K562 (cell line): Measurements from ENCODE around the gene KLK11. TPM values are rescaled to one million over a fixed set of nuclear protein-coding genes. Genes with fewer than 3 reads are reported as not detected.
A peak's percentile ranks its signal among the peaks of the same experiment; 100 is the strongest.

Experiments
- ATAC-seq: fragments of 200-7000 bp; cut with Tn5 transposase; 3 replicates; pipeline ENCODE4 v1.9.1; 2020; ENCODE audit warnings: moderate library complexity
- BruUV-seq: library from RNA; stranded (reverse); fragments of 400-500 nt; replicated peaks from 2 replicates; lab custom pipeline; 2021; lab: Mats Ljungman, UMichigan
- CTCF ChIA-PET: fragments of 300-600 bp; formaldehyde crosslinking; extraction: SDS; loops from one replicate; lab custom pipeline; 2021; ENCODE audit warnings: low intra/inter-chr PET ratio; lab: Yijun Ruan, JAX
- POLR2A ChIA-PET: fragments of 300-600, 350-650 bp; sonication (Branson Sonifier 250); formaldehyde crosslinking; extraction: SDS; loops from one replicate; lab custom pipeline; 2021; ENCODE audit warnings: antibody characterized with exemption, inconsistent platforms; lab: Yijun Ruan, JAX
- DNase-seq, 4 experiments: peaks; one replicate each; pipeline versions ENCODE4 v3.0.0 to v3.0.0-alpha.2; 2011 to 2018; ENCODE audit warnings: low spot score in 3 of 4, mixed read lengths in 3 of 4; ENCODE audit errors: extremely low read depth in 1 of 4
- FAIRE-seq: peaks from 2 replicates; lab custom pipeline; 2011; peaks lifted over from hg19 to GRCh38; lab: Jason Lieb, UNC
- H2AFZ ChIP-seq: 2 replicates; pipeline ENCODE4 v1.6.0; 2011; ENCODE audit warnings: low read depth, low read length, control low read depth, inconsistent platforms
- H3K27ac ChIP-seq: fragments of 200-600 bp; 3 replicates; pipeline ENCODE4 v1.8.0; 2011; ENCODE audit warnings: low read depth, mild to moderate bottlenecking, control low read depth, inconsistent platforms, low read length, moderate library complexity, mixed read lengths; ENCODE audit errors: extremely low read depth
- H3K27me3 ChIP-seq, 2 experiments: fragments of 300-600 bp in 1 of 2; 2 replicates in 1 of 2; 3 replicates in 1 of 2; pipeline versions ENCODE4 v1.6.0 to v1.8.0; 2011; ENCODE audit warnings: inconsistent platforms in 2 of 2, low read length in 2 of 2, mild to moderate bottlenecking in 1 of 2, mixed read lengths in 1 of 2, moderate library complexity in 1 of 2; ENCODE audit not compliant: control insufficient read depth in 2 of 2, insufficient read depth in 2 of 2
- H3K36me3 ChIP-seq: fragments of 300-600 bp; 3 replicates; pipeline ENCODE4 v1.8.0; 2011; ENCODE audit warnings: mild to moderate bottlenecking, low read length, inconsistent platforms; ENCODE audit not compliant: control insufficient read depth, insufficient read depth
- H3K4me1 ChIP-seq, 2 experiments: fragments of 200-600 bp in 1 of 2; replicated peaks in 1 of 2; 2 replicates in 1 of 2; 3 replicates in 1 of 2; pipeline versions ENCODE4 v1.5.1 to v1.8.0; 2011; ENCODE audit warnings: inconsistent platforms in 2 of 2, low read length in 2 of 2, mild to moderate bottlenecking in 1 of 2, mixed read lengths in 1 of 2, moderate library complexity in 1 of 2; ENCODE audit not compliant: control insufficient read depth in 2 of 2, insufficient read depth in 2 of 2
- H3K4me2 ChIP-seq: 2 replicates; pipeline ENCODE4 v1.6.1; 2011; ENCODE audit warnings: low read length, control low read depth, inconsistent platforms, mixed read lengths; ENCODE audit not compliant: insufficient read depth
- H3K4me3 ChIP-seq: fragments of 200-600 bp; sonication (generic), shearing (Covaris generic); 2 replicates; pipeline ENCODE4 v1.5.1; 2016; ENCODE audit warnings: control low read depth, inconsistent platforms
- H3K79me2 ChIP-seq: fragments of 200-600 bp; 3 replicates; pipeline ENCODE4 v1.8.0; 2011; ENCODE audit warnings: low read length, inconsistent platforms; ENCODE audit not compliant: control insufficient read depth, insufficient read depth
- H3K9ac ChIP-seq, 2 experiments: 2 replicates each; pipeline versions ENCODE4 v1.6.0 to v1.6.1; 2011; ENCODE audit warnings: low read depth in 2 of 2, low read length in 2 of 2, control low read depth in 1 of 2, inconsistent platforms in 1 of 2, mild to moderate bottlenecking in 1 of 2, mixed read lengths in 1 of 2; ENCODE audit not compliant: insufficient read depth in 1 of 2
- H3K9me1 ChIP-seq: one replicate; pipeline ENCODE4 v1.6.0; 2011; ENCODE audit warnings: inconsistent platforms, mild to moderate bottlenecking, low read length, moderate library complexity; ENCODE audit not compliant: control insufficient read depth, insufficient read depth
- H3K9me3 ChIP-seq: replicated peaks from 2 replicates; pipeline ENCODE4 v1.5.1; 2011; ENCODE audit warnings: low read depth, low read length, inconsistent platforms; ENCODE audit not compliant: control insufficient read depth, insufficient read depth
- H4K20me1 ChIP-seq: replicated peaks from 2 replicates; pipeline ENCODE4 v1.6.1; 2011; ENCODE audit warnings: low read length, inconsistent platforms, mixed read lengths; ENCODE audit not compliant: control insufficient read depth, insufficient read depth
- CTCF ChIP-seq, 3 experiments: IDR thresholded peaks in 2 of 3; conservative IDR thresholded peaks in 1 of 3; 2 replicates each; pipeline ENCODE4 v1.5.1; 2011 to 2012; ENCODE audit warnings: low read length in 3 of 3, mild to moderate bottlenecking in 3 of 3, control low read depth in 2 of 3, improper control_type of control experiment in 1 of 3, inconsistent platforms in 1 of 3, low read depth in 1 of 3, mixed read lengths in 1 of 3, moderate library complexity in 1 of 3; ENCODE audit not compliant: insufficient read depth in 2 of 3
- FOXK2 ChIP-seq, 2 experiments: fragments of 450-650 bp; IDR thresholded peaks in 1 of 2; conservative IDR thresholded peaks in 1 of 2; 2 replicates each; pipeline ENCODE4 v1.6.1; 2016; ENCODE audit warnings: low read depth in 2 of 2, mild to moderate bottlenecking in 1 of 2
- MGA ChIP-seq: fragments of 450-650 bp; IDR thresholded peaks from 2 replicates; pipeline ENCODE4 v1.6.1; 2016; ENCODE audit warnings: mild to moderate bottlenecking, moderate library complexity
- MYC ChIP-seq, 2 experiments: fragments of 250-450 bp in 1 of 2; sonication (Bioruptor Pico) in 1 of 2; IDR thresholded peaks; 2 replicates each; pipeline versions ENCODE4 v1.5.1 to v1.6.1; 2012 to 2021; ENCODE audit warnings: low read depth in 2 of 2, borderline replicate concordance in 1 of 2, improper control_type of control experiment in 1 of 2, low read length in 1 of 2, mild to moderate bottlenecking in 1 of 2, moderate library complexity in 1 of 2
- RAD21 ChIP-seq, 2 experiments: fragments of 250-450 bp in 1 of 2; fragments of 450-650 bp in 1 of 2; sonication (Bioruptor Pico) in 1 of 2; formaldehyde crosslinking in 1 of 2; IDR thresholded peaks in 1 of 2; conservative IDR thresholded peaks in 1 of 2; 2 replicates each; pipeline versions ENCODE4 v1.4.0 to v1.8.0; 2020 to 2022; ENCODE audit warnings: mild to moderate bottlenecking in 2 of 2, moderate library complexity in 1 of 2
- TARDBP ChIP-seq: fragments of 450-650 bp; IDR thresholded peaks from 2 replicates; pipeline ENCODE4 v1.6.1; 2016
- WGBS: fragments of 100-300 bp; shearing (Covaris generic); methylation state at CpG from one replicate; pipeline ENCODE4 v1.1.6; 2016; ENCODE audit warnings: low coverage, mixed read lengths; ENCODE audit not compliant: insufficient coverage; ENCODE audit errors: missing lambda C conversion rate; 5-methylcytosine and 5-hydroxymethylcytosine counted together
- in situ Hi-C: fragments of 300-500 bp; cut with MboI; formaldehyde crosslinking; loops from 4 replicates; pipeline ENCODE4 v1.15.0; 2018; ENCODE audit warnings: inconsistent platforms, mixed read lengths
- intact Hi-C: fragments of 100-400 bp; cut with micrococcal nuclease; formaldehyde crosslinking; loops from 2 replicates; pipeline ENCODE4 v1.14.2; 2022
- polyA plus RNA-seq, 8 experiments: library from polyadenylated mRNA; depleted of rRNA in 4 of 8; stranded (reverse) in 5 of 8; unstranded in 3 of 8; fragments of >200 nt; fragmentation: Nextera tagmentation in 2 of 8; fragmentation: Illumina TruSeq in 1 of 8; extraction: Ambion mirVana in 2 of 8; extraction: Trizol in 1 of 8; gene quantifications; 2 replicates each; pipeline versions ENCODE4 v1.2.1 to v1.2.3, GENCODE V29; 2011 to 2014; ENCODE audit warnings: inconsistent platforms in 1 of 8, missing spikeins in 1 of 8
- total RNA-seq, 7 experiments: library from RNA; depleted of rRNA in 6 of 7; stranded (reverse); fragments of >200 nt in 6 of 7; fragmentation: Illumina TruSeq in 2 of 7; extraction: Trizol in 2 of 7; gene quantifications; 2 replicates each; pipeline versions ENCODE4 v1.2.1 to v1.2.3, GENCODE V29; 2011 to 2021; ENCODE audit warnings: low replicate concordance in 1 of 7

The KLK11 gene
- total and polyA plus RNA-seq, 9 of the 15 experiments (the other 6 are each of a cell fraction or from before 2014, with no cell fraction given): not detected

GRCh38 chr19:51000981-51001380 is 25.4 kb downstream of the KLK11 start:
- ChIA-PET POLR2A (interaction anchor here (0.6 to 1.8 kb wide), 3 partner anchors 53 to 197 kb away, joined by 3 to 11 read pairs (median 3); no protein-coding TSS in a partner anchor), CTCF (no interaction called here)
- Histone ChIP-seq H4K20me1 (no peaks in the 10 kb centered on the region), H3K4me3 (no peak overlapping the region), H3K9me1 (no peaks in the 10 kb centered on the region), H3K4me2 (peak overlapping the region; percentile 29), H2AFZ (peak overlapping the region; percentile 97), H3K9me3 (no peaks in the 10 kb centered on the region), H3K79me2 (no peaks in the 10 kb centered on the region), H3K27me3 (peaks cover 0 to 12% of the 10 kb centered on the region in 2 experiments; a peak in 3 of 5 replicates), H3K9ac (peak overlapping the region in 1 of 2 experiments; percentile 79; a peak in 2 of 4 replicates), H3K36me3 (no peaks in the 10 kb centered on the region), H3K4me1 (peaks cover 19 to 32% of the 10 kb centered on the region in 2 experiments; a peak in 4 of 5 replicates), H3K27ac (no peak overlapping the region)
- BruUV-seq: no TSS peak
- intact Hi-C loops (no loop called here), in situ Hi-C loops (no loop called here)
- DNase-seq (peak; percentile 57 to 76 (median 68)), ATAC-seq (peak; percentile 62), FAIRE-seq (no peak)
- WGBS: 34% methylated on average over 14 of the region's 16 CpGs
- TF ChIP-seq CTCF (IDR thresholded peaks at IDR 0.05 in 2 of 3, conservative IDR thresholded peaks at IDR 0.05 in 1 of 3; ENCODE audit: insufficient read depth in 2 of 3, low read depth in 1 of 3, low read length in 3 of 3) (peak; percentile 10 to 51 (median 28); a peak in 3 of 6 replicates), TARDBP (no peak), MYC (IDR thresholded peaks at IDR 0.05; ENCODE audit: low read depth, low read length) (peak; percentile 39), MYC (CRISPR knock-in tag; IDR thresholded peaks at IDR 0.05; ENCODE audit: borderline replicate concordance, low read depth) (no peak), MGA (peak; percentile 40; the same call in 1 of the 2 replicates), RAD21 (CRISPR knock-in tag; conservative IDR thresholded peaks at IDR 0.05 in 1 of 2, IDR thresholded peaks at IDR 0.05 in 1 of 2) (peak in 1 of 2 experiments; percentile 19; a peak in 1 of 4 replicates), FOXK2 (conservative IDR thresholded peaks at IDR 0.05 in 1 of 2, IDR thresholded peaks at IDR 0.05 in 1 of 2; ENCODE audit: low read depth in 2 of 2) (peak; percentile 51 to 65; a peak in 2 of 4 replicates)
